SK-N-SH (cell line): ENCODE data around the gene GNG12.

ENCODE experiments used
- EP300 ChIP-seq, 2 experiments: IDR thresholded peaks; 2 replicates each; pipeline versions ENCODE4 v1.4.0 to v1.6.1; 2012; ENCODE audit warnings: borderline replicate concordance in 1 of 2, low read depth in 1 of 2, low read length in 1 of 2
- JUND ChIP-seq: IDR thresholded peaks from 2 replicates; pipeline ENCODE4 v1.4.0; 2012
- MEF2A ChIP-seq: IDR thresholded peaks from 2 replicates; pipeline ENCODE4 v1.4.0; 2012; ENCODE audit warnings: low read depth, borderline replicate concordance
- POLR2AphosphoS5 ChIP-seq: IDR thresholded peaks from 2 replicates; pipeline ENCODE4 v1.6.1; 2012; ENCODE audit warnings: low read depth, low read length
- RCOR1 ChIP-seq: fragments of 150-350 bp; IDR thresholded peaks from 2 replicates; pipeline ENCODE4 v1.6.1; 2017; ENCODE audit warnings: antibody characterized with exemption, low read length
- TCF12 ChIP-seq: IDR thresholded peaks from 2 replicates; pipeline ENCODE4 v1.4.0; 2012
- TF ChIP-seq, protein P1 (sequence below): fragments of 200-600 bp; sonication (generic); IDR thresholded peaks from 2 replicates; pipeline ENCODE4 v1.6.1; 2017; ENCODE audit warnings: antibody characterized with exemption, mild to moderate bottlenecking, moderate library complexity
- TF ChIP-seq, protein P2 (sequence below): fragments of 150-350 bp; IDR thresholded peaks from 2 replicates; pipeline ENCODE4 v1.6.1; 2017; ENCODE audit warnings: antibody characterized with exemption, low read length, low read depth, borderline replicate concordance

DNA sequence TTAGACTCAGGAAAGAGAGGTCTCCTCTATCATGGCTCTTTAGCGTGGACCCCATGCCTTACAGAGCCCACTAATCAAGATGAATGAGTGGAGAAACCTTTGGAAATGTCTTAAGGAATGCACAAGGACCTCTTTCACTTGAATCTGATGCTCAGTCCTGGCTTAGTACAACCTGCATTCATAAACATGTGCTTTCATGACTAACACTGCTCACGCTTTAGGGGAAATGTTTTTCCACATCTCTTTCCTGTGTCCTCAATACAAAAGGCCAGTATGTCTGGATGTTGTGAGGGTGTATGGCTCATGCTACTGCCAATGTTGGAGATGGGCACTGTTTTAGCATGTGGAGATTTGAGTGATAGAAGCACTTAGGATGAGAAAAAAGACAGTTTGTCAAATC is 14.2 kb upstream of the GNG12 start:
- TF ChIP-seq, protein P1, sequence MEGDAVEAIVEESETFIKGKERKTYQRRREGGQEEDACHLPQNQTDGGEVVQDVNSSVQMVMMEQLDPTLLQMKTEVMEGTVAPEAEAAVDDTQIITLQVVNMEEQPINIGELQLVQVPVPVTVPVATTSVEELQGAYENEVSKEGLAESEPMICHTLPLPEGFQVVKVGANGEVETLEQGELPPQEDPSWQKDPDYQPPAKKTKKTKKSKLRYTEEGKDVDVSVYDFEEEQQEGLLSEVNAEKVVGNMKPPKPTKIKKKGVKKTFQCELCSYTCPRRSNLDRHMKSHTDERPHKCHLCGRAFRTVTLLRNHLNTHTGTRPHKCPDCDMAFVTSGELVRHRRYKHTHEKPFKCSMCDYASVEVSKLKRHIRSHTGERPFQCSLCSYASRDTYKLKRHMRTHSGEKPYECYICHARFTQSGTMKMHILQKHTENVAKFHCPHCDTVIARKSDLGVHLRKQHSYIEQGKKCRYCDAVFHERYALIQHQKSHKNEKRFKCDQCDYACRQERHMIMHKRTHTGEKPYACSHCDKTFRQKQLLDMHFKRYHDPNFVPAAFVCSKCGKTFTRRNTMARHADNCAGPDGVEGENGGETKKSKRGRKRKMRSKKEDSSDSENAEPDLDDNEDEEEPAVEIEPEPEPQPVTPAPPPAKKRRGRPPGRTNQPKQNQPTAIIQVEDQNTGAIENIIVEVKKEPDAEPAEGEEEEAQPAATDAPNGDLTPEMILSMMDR: no peak
- TF ChIP-seq RCOR1: no peak
- TF ChIP-seq, protein P2, sequence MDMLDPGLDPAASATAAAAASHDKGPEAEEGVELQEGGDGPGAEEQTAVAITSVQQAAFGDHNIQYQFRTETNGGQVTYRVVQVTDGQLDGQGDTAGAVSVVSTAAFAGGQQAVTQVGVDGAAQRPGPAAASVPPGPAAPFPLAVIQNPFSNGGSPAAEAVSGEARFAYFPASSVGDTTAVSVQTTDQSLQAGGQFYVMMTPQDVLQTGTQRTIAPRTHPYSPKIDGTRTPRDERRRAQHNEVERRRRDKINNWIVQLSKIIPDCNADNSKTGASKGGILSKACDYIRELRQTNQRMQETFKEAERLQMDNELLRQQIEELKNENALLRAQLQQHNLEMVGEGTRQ: no peak
- no peak for TF ChIP-seq JUND
- no peak for TF ChIP-seq POLR2AphosphoS5
- no peak for TF ChIP-seq MEF2A
- TF ChIP-seq TCF12: no peak
- TF ChIP-seq EP300 (IDR thresholded peaks at IDR 0.05; ENCODE audit: borderline replicate concordance in 1 of 2, low read depth in 1 of 2, low read length in 1 of 2): no peak
